Measurements from ENCODE around the gene WWTR1. TPM values are rescaled to one million over a fixed set of nuclear protein-coding genes. Genes with fewer than 3 reads are reported as not detected.

The WWTR1 gene
- polyA plus RNA-seq, 1 donor (not counting 4 experiments of a cell fraction or from before 2014, with no cell fraction given): 77.3 TPM

GRCh38 chr3:149588909-149589308 lies 68.9 kb downstream of the WWTR1 start:
- dilution Hi-C loops (cut with MboI; ENCODE audit: extremely low pct_ligation_motif_present, low sequenced_read_pairs): no loop called here

GRCh38 chr3:149587383-149587782 lies 70.4 kb downstream of the WWTR1 start:
- Histone ChIP-seq H3K9me3 (ENCODE audit: control insufficient read depth, low read depth, low read length) (no peaks in the 10 kb centered on the region), H3K4me1 (ENCODE audit: control insufficient read depth, extremely low read depth, insufficient read depth, low read length) (peaks cover 58% of the 10 kb centered on the region), H3K4me2 (ENCODE audit: control insufficient read depth, extremely low read depth, insufficient read depth, low read depth, low read length) (no peak overlapping the region), H4K20me1 (ENCODE audit: control insufficient read depth, extremely low read depth, insufficient read depth, low read length) (no peaks in the 10 kb centered on the region), H2AFZ (ENCODE audit: control insufficient read depth, low read length) (no peak overlapping the region), H3K79me2 (ENCODE audit: control insufficient read depth, insufficient read depth, low read length) (peaks cover 47% of the 10 kb centered on the region), H3K9ac (ENCODE audit: control insufficient read depth, extremely low read depth, insufficient read depth, low read length) (no peak overlapping the region), H3K27me3 (ENCODE audit: control insufficient read depth, extremely low read depth, insufficient read depth, low read length) (no peaks in the 10 kb centered on the region), H3K9me1 (ENCODE audit: control insufficient read depth, extremely low read depth, insufficient read depth, low read length) (no peaks in the 10 kb centered on the region), H3K4me3 (ENCODE audit: control insufficient read depth in 2 of 3, extremely low read depth in 1 of 3, insufficient read depth in 2 of 3, low read depth in 1 of 3, low read length in 3 of 3) (no peak overlapping the region), H3K36me3 (ENCODE audit: control insufficient read depth in 2 of 2, extremely low read depth in 1 of 2, insufficient read depth in 2 of 2, low read length in 2 of 2) (no peaks in the 10 kb centered on the region), H3K27ac (ENCODE audit: control insufficient read depth, insufficient read depth, low read length) (peak overlapping the region; percentile 1)
- DNase-seq (ENCODE audit: low read depth, low spot score): no peak
- TF ChIP-seq CTCF (optimal IDR thresholded peaks at IDR 0.05 in 1 of 3, IDR thresholded peaks at IDR 0.05 in 1 of 3, conservative IDR thresholded peaks at IDR 0.05 in 1 of 3; ENCODE audit: extremely low read depth in 1 of 3, insufficient read depth in 2 of 3, low read length in 3 of 3) (no peak), EZH2 (IDR thresholded peaks at IDR 0.05; ENCODE audit: low read length) (no peak)
- dilution Hi-C loops (cut with MboI; ENCODE audit: extremely low pct_ligation_motif_present, low sequenced_read_pairs): no loop called here
- no peak for FAIRE-seq

More at GRCh38 chr3:149588909-149589308, 68.9 kb downstream of the WWTR1 start:
- TF ChIP-seq CTCF (optimal IDR thresholded peaks at IDR 0.05 in 1 of 3, IDR thresholded peaks at IDR 0.05 in 1 of 3, conservative IDR thresholded peaks at IDR 0.05 in 1 of 3; ENCODE audit: extremely low read depth in 1 of 3, insufficient read depth in 2 of 3, low read length in 3 of 3): no peak
- no peak for TF ChIP-seq EZH2 (IDR thresholded peaks at IDR 0.05; ENCODE audit: low read length)
- Histone ChIP-seq H3K9ac (ENCODE audit: control insufficient read depth, extremely low read depth, insufficient read depth, low read length) (no peak overlapping the region), H3K36me3 (ENCODE audit: control insufficient read depth in 2 of 2, extremely low read depth in 1 of 2, insufficient read depth in 2 of 2, low read length in 2 of 2) (no peaks in the 10 kb centered on the region), H3K9me1 (ENCODE audit: control insufficient read depth, extremely low read depth, insufficient read depth, low read length) (no peaks in the 10 kb centered on the region), H3K27me3 (ENCODE audit: control insufficient read depth, extremely low read depth, insufficient read depth, low read length) (no peaks in the 10 kb centered on the region), H3K4me3 (ENCODE audit: control insufficient read depth in 2 of 3, extremely low read depth in 1 of 3, insufficient read depth in 2 of 3, low read depth in 1 of 3, low read length in 3 of 3) (no peak overlapping the region), H3K27ac (ENCODE audit: control insufficient read depth, insufficient read depth, low read length) (no peak overlapping the region), H3K9me3 (ENCODE audit: control insufficient read depth, low read depth, low read length) (no peaks in the 10 kb centered on the region), H3K79me2 (ENCODE audit: control insufficient read depth, insufficient read depth, low read length) (peaks cover 51% of the 10 kb centered on the region), H4K20me1 (ENCODE audit: control insufficient read depth, extremely low read depth, insufficient read depth, low read length) (no peaks in the 10 kb centered on the region), H3K4me1 (ENCODE audit: control insufficient read depth, extremely low read depth, insufficient read depth, low read length) (peaks cover 44% of the 10 kb centered on the region), H2AFZ (ENCODE audit: control insufficient read depth, low read length) (no peak overlapping the region), H3K4me2 (ENCODE audit: control insufficient read depth, extremely low read depth, insufficient read depth, low read depth, low read length) (no peak overlapping the region)
- no peak for DNase-seq (ENCODE audit: low read depth, low spot score)
- FAIRE-seq: no peak
